HG03103 (cell line): ENCODE data around the gene MEPCE.
"Not testable (repeated sequence)": the region's sequence is repeated elsewhere in the genome, so short reads cannot be mapped to it uniquely, and the experiment has no call there.

ENCODE experiments used
- ATAC-seq: cut with Tn5 transposase; IDR thresholded peaks from one replicate; pipeline ENCODE4 v1.9.1; 2021; ENCODE audit warnings: low read depth; ENCODE audit not compliant: unreplicated experiment

The MEPCE gene

GRCh38 chr7:100433592-100434296 lies 4.1 kb downstream of the MEPCE start:
- ATAC-seq: no peak

GRCh38 chr7:100434297-100435144 lies 4.9 kb downstream of the MEPCE start:
- no peak for ATAC-seq

DNA sequence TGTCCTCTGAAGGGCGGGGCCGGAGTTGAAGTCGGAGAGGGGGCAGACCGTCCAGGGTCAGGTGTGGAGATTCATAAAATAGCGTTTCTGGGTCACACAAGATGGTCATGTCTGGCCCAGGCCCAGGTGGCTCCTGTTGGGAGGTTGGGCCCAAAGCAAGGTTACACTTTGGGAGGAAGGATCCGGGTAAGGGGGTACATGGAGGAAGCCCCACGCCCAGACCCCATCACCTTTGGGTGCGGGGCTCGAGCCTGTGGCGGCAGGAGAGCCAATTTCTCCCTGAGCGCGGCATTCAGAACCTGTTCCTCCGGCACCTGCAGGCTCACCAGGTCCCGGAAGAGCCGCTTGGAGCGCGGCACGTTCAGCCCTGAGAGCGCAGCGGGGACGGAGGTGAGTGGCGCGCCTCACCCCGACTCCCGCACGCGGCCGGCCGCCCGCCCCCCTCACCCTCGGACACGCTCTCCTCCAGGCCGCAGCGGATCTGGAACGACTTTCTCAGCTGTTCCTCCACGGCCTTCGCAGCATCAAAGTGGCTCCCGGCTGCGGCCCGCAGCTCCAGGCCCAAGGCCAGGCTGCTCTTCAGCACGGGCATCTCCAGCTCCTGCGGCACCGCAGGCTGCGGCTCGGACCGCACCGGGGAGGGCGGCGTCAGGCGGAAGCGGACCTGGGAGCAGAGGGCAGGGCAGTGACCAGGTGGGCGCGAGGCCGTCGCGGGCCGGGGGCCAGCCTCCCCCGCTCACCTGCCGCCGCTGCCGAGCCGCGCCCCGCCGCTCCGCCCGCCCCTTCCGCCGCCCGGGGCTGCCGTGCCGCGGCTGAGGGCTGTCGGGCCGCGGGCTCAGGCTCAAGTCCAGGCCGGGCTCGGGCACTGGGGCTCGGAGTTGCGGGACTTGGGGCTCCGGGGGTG lies 6.0 kb downstream of the MEPCE start:
- ATAC-seq: peak; percentile 31

DNA sequence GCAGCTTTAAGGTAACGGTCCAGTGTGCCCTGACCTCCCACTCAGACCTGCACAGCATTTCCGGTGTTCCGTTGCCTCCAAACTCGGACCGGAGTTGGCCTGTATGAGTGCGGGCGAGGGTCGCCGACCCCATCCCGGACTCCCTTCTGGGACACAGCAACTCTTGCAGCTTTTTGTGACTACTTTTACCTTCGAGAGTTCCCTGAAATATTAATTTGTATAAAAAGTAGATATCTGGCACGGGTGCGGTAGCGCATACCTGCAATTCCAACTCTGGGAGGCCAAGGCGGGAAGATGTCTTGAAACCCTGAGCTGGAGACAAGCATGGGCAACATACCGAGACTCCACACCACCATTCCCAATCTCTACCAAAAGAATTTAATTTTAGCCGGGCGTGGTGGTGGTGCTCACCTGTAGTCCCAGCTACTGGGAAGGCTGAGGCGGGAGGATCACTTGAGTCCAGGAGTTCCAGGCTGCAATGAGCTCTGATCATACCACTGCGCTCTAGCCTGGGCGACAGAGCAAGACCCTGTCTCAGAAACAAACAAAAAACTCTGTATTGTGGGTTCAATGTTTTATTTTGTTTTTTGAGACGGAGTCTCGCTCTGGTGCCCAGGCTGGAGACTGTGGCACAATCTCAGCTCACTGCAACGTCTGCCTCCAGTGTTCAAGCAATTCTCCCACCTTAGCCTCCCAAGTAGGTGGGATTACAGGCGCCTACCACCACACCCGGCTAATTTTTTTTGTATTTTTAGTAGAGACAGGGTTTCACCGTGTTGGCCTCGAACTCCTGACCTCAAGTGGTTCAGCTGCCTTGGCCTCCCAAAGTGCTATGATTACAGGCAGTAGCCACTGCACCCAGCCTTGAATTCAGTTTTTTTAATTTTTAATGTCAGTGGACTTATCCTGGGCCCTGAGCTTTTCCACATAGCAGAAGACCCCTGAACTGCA lies 7.8 kb downstream of the MEPCE start:
- ATAC-seq: no peak

DNA sequence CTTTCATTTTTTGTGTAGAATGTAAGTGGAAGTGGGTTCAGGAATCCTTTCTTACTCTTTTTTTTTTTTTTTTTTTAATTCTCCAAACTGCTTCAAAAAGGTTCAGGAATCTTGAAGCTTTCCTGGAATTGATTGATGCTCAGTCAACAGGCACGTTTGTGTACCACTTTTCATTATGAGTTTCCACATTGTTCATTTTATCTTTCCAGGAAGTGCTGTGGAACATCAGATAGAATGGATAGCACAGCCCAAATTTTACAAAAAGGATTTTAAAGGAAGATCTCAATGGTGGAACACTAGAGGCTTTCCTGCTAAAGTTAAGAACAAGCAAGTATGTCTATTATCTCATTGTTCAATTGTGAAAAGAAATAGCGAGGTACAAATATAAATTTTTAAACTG lies 8.5 kb downstream of the MEPCE start:
- ATAC-seq: no peak

DNA sequence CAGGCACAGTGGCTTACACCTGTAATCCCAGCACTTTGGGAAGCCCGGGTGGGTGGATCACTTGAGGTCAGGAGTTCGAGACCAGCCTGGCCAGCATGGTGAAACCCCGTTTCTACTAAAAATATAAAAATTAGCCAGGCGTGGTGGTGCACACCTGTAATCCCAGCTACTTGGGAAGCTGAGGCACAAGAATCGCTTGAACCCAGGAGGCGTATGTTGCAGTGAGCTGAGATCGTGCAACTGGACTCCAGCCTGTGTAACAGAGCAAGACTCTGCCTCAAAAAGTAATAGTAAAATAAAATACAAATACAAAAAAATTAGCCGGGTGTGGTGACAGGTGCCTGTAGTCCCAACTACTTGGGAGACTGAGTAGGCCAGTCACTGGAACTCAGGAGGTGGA lies 9.1 kb downstream of the MEPCE start:
- not testable (repeated sequence) for ATAC-seq

- not testable (repeated sequence) for ATAC-seq
Measured at GRCh38 chr7:100439244-100439643, 9.6 kb downstream of the MEPCE start.

DNA sequence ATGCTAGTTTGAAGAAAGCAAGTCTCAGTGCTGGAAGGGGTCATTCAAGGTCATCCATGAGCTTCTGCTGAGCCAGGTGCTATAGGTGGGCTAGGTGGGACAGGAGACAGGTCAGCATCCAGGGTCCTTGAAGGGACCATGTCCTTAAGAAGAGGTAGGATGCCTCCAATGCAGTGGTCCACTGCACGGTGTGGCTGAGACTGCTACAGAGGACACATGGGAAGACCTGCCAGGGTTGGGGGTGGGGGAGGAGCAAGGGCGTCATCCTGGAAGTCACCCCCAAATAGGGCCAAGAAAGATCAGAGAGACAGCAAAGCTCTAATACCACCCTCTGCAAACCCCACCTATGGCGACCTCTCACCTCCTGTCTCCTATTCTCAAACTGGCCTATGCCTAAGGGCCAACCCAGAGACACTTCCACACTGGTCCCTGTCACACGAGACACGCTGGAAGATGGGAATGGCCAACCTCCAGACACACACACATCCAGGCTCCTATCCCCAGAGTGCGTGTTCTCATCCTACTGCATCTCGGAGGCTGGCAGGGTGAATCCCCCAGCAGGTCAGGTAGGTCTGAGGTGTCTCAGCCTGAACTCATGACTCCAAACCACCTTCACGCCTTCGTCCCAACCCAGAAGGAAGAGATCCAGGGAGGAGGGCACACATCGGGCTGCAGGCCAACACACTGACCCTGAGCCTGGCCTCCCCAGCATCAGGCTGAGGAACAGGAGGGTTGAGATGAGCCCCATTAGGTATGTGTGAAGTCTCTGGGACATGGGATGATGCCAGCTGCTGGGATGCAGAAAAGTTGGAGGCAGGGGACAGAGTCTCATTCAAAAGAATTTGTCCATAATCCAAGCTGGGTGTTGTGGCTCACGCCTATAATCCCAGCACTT lies 12.3 kb downstream of the MEPCE start:
- ATAC-seq: no peak

- no peak for ATAC-seq
Measured at GRCh38 chr7:100443096-100443840, 13.6 kb downstream of the MEPCE start.

GRCh38 chr7:100444311-100445278 lies 15.0 kb downstream of the MEPCE start:
- ATAC-seq: no peak

- ATAC-seq: no peak
Measured at GRCh38 chr7:100446040-100446439, 16.4 kb downstream of the MEPCE start.

DNA sequence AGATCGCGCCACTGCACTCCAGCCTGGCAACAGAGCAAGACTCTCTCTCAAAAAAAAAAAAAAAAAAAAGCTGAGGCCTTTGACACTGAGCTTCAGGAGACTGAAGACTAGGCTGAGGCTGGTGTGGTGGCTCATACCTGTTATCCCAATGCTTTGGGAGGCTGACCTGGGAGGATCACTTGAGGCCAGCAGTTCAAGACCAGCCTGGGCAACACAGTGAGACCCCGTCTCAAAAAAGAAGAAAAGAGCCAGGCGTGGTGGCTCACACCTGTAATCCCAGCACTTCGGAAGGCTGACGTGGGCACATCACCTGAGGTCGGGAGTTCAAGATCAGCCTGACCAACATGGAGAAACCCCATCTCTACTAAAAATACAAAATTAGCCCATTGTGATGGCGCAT lies 17.7 kb downstream of the MEPCE start:
- not testable (repeated sequence) for ATAC-seq

DNA sequence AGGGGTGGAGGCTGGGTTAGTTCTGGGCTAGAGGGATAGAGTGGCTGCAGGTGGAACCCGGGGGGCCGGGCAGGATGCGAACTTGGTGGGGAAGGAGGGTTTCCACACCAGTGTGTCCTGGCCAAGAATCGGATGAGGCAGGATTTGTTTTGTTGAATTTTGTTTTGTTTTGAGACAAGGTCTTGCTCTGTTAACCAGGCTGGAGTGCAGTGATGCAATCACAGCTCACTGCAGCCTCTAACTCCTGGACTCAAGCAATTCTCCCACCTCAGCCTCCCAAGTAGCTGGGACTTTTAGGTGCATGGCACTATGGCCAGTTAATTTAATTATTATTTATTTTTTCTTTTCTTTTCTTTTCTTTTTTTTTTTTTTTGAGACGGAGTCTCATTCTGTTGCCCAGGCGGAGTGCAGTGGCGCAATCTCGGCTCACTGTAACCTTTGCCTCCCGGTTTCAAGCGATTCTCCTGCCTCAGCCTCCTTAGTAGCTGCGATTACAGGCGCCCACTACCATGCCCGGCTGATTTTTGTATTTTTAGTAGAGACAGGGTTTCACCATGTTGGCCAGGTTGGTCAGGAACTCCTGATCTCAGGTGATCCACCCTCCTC lies 19.7 kb downstream of the MEPCE start:
- no peak for ATAC-seq

GRCh38 chr7:100452513-100452912 lies 22.9 kb downstream of the MEPCE start:
- ATAC-seq: no peak

GRCh38 chr7:100453854-100454253 lies 24.2 kb downstream of the MEPCE start:
- not testable (repeated sequence) for ATAC-seq

DNA sequence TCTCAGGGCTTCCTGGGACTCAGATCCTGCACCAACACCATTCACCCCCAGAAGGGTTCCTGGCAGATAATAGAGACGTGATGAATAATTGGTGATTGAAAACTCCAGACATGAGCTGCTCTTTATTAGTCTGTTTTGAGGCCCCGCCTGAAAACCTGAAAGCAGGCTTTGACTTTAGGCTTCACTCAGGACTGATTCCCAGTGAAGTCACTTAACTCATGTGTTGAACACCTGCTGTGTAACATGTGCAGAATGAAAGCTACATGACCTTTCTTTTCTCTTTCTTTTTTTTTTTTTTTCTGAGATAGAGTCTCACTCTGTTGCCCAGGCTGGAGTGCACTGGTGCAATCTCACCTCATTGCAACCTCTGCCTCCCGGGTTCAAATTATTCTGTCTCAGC lies 25.6 kb downstream of the MEPCE start:
- no peak for ATAC-seq

DNA sequence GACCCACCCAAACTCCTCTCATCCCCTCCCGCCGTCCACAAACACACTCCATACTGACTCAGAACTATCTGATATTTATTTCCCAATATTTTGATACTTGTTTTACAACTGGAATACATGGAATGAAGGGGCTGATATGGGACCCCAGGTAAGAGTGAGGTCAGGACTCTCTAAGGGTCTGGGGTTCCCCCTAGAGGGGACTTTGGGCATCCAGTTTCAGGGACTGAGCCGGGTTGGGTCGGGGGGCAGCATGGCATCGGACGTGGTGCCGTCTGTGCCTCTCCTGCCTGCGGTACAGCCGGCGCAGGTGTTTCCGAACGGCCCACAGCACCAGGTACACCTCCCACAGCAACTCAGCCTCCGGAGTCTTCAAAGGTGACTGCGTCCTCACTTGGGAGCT lies 26.9 kb downstream of the MEPCE start:
- no peak for ATAC-seq
